ENCODE data around the gene PHLDA2. TPM values are rescaled to one million over a fixed set of nuclear protein-coding genes. Genes with fewer than 3 reads are reported as not detected.
A peak's percentile ranks its signal among the peaks of the same experiment; 100 is the strongest.

Gene PHLDA2
- polyA plus RNA-seq, 4 donors, result 5.7 to 55.1 (median 25.2) TPM

GRCh38 chr11:2903672-2904011 lies 25.6 kb downstream of the PHLDA2 start:
- FAIRE-seq, result no peak
- Histone ChIP-seq H3K27ac (ENCODE audit: low read depth in 1 of 3, low read length in 2 of 3) (peak overlapping the region; percentile 76 to 93 (median 87)), H3K36me3 (ENCODE audit: control insufficient read depth in 3 of 3, insufficient read depth in 2 of 3, low read depth in 1 of 3, low read length in 3 of 3) (peaks cover 0 to 12% (median 5%) of the 10 kb centered on the region in 3 donors), H3K27me3 (ENCODE audit: control insufficient read depth in 3 of 3, insufficient read depth in 3 of 3, low read length in 3 of 3) (peaks cover 0 to 6% (median 0%) of the 10 kb centered on the region in 3 donors), H3K4me3 (ENCODE audit: low read depth in 1 of 3, low read length in 3 of 3) (peak overlapping the region in 2 of 3 donors; percentile 72 to 73), H3K9me3 (ENCODE audit: control insufficient read depth in 2 of 2, insufficient read depth in 1 of 2, low read depth in 1 of 2, low read length in 1 of 2) (peaks cover 0 to 6% of the 10 kb centered on the region in 2 donors), H3K4me1 (ENCODE audit: control insufficient read depth in 3 of 3, insufficient read depth in 2 of 3, low read depth in 1 of 3, low read length in 2 of 3) (peaks cover 4 to 32% (median 4%) of the 10 kb centered on the region in 3 donors)
- 11 to 55% (median 32%) methylated on average over 7 of the region's 7 CpGs for WGBS, 3 donors
- DNase-seq, result peak; percentile 57 to 89

- WGBS, 3 donors, result 21 to 57% (median 38%) methylated on average over 20 to 23 of the region's 23 CpGs
- Histone ChIP-seq H3K36me3 (ENCODE audit: control insufficient read depth in 3 of 3, insufficient read depth in 2 of 3, low read depth in 1 of 3, low read length in 3 of 3) (peaks cover 0 to 6% (median 0%) of the 10 kb centered on the region in 3 donors), H3K9me3 (ENCODE audit: control insufficient read depth in 2 of 2, insufficient read depth in 1 of 2, low read depth in 1 of 2, low read length in 1 of 2) (peaks cover 0 to 6% of the 10 kb centered on the region in 2 donors), H3K27ac (ENCODE audit: low read depth in 1 of 3, low read length in 2 of 3) (peak overlapping the region; percentile 76 to 93 (median 87)), H3K4me3 (ENCODE audit: low read depth in 1 of 3, low read length in 3 of 3) (peak overlapping the region; percentile 51 to 73 (median 72)), H3K27me3 (ENCODE audit: control insufficient read depth in 3 of 3, insufficient read depth in 3 of 3, low read length in 3 of 3) (peaks cover 0 to under 1% (median 0%) of the 10 kb centered on the region in 3 donors), H3K4me1 (ENCODE audit: control insufficient read depth in 3 of 3, insufficient read depth in 2 of 3, low read depth in 1 of 3, low read length in 2 of 3) (peaks cover 4 to 29% (median 4%) of the 10 kb centered on the region in 3 donors)
- peak; percentile 84 to 91 for DNase-seq
- FAIRE-seq, result no peak
These were observed 26.2 kb downstream of the PHLDA2 start for GRCh38 chr11:2902784-2903671.

DNA sequence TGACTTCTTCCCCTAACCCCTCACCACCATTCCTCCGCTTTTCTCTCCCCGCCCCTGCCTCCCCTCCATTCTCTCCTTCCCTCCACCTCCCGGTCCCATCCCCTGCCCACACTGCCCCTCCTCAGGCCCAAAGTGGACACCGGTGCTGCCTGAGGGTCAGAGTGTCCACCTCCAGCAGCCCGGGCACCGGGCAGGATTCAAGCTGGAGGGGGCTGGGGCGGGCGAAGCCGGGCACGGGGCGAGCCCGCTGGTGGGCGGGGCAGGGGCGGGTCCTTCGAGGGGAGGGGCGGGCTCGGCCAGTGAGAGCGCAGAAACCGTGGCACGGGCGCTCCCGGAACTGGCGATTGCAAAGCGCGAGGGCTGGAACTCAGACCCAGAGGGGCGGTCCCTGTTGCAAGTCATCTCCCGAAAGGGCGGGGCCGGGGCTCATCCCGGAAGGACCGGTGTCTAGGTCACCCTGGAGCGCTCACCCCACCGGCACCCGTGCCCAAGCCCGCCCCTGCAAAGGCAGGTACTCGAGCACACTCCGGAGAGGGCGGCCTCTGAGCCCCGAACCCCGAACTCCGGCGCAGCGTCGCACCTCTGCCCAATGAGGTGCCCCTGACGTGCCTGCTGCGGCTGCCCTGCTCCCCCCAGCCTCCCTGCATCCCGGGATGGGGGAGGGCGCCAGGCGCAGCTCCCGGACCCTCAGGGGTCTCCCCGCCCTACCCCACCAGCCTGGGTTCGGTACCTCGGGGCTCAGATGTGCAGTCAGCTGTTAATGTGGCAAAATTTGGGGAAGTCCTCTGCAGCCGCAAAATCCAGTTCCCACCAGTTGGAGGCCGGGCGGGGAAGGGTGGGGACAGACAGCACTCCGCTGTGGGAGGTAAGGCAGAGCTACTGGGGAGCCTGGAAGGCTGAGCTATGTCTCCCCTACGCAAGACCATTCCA lies 27.1 kb downstream of the PHLDA2 start:
- 2 to 3% (median 3%) methylated on average over 49 to 58 of the region's 58 CpGs for whole genome bisulfite sequencing, 3 donors
- peak; percentile 95 to 99 for DNase-seq
- H3K4me1 ChIP-seq (ENCODE audit: control insufficient read depth in 3 of 3, insufficient read depth in 2 of 3, low read depth in 1 of 3, low read length in 2 of 3), result peaks cover 4 to 29% (median 4%) of the 10 kb centered on the region in 3 donors

DNA sequence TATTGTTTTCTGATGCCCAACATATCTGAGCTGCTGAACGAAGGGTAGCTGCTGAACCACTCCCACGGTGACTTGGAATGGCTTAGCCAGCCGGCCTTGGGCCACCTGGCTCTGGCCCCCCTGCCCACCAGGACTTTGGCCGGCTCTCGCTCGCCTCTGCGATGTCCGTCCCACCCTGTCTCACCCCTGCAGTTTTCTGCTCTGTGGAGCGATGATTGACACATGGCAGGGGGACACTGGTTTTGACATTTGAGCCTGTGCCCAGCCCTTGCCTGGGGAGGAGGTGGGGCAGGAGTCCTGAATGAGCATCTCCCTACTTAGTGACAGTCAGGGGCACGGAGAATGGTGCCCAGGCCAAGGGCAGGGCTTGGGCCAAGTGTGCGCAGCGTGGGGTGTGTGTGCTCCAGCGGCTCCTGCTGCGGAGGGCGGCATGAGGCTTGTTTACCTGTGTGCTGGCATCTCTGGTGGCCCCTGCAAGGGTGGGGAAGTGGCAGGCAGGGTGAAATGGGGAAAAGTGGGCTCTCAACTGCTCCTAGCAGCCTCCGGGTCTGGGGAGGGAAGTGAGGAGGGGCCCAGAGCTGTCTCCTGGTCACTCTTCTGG lies 27.9 kb downstream of the PHLDA2 start:
- DNase-seq (peak in 1 of 2 donors; percentile 20), FAIRE-seq (no peak)
- WGBS, 3 donors, result 78 to 86% (median 82%) methylated on average over 15 to 16 of the region's 16 CpGs
- H3K27ac ChIP-seq (ENCODE audit: low read depth in 1 of 3, low read length in 2 of 3), result peak overlapping the region in 2 of 3 donors; percentile 81
- no peaks in the 10 kb centered on the region for H3K27me3 ChIP-seq (ENCODE audit: control insufficient read depth in 3 of 3, insufficient read depth in 3 of 3, low read length in 3 of 3)
- H3K36me3 ChIP-seq (ENCODE audit: control insufficient read depth in 3 of 3, insufficient read depth in 2 of 3, low read depth in 1 of 3, low read length in 3 of 3), result peaks cover 0 to 3% (median 0%) of the 10 kb centered on the region in 3 donors
- no peaks in the 10 kb centered on the region for H3K9me3 ChIP-seq (ENCODE audit: control insufficient read depth in 2 of 2, insufficient read depth in 1 of 2, low read depth in 1 of 2, low read length in 1 of 2)
- H3K4me1 ChIP-seq (ENCODE audit: control insufficient read depth in 3 of 3, insufficient read depth in 2 of 3, low read depth in 1 of 3, low read length in 2 of 3), result peaks cover 4 to 29% (median 4%) of the 10 kb centered on the region in 3 donors
- peak overlapping the region in 1 of 3 donors; percentile 49 for H3K4me3 ChIP-seq (ENCODE audit: low read depth in 1 of 3, low read length in 3 of 3)

More for the DNA sequence above, 27.1 kb downstream of the PHLDA2 start:
- no peaks in the 10 kb centered on the region for H3K27me3 ChIP-seq (ENCODE audit: control insufficient read depth in 3 of 3, insufficient read depth in 3 of 3, low read length in 3 of 3)
- FAIRE-seq, result no peak
- H3K4me3 ChIP-seq (ENCODE audit: low read depth in 1 of 3, low read length in 3 of 3), result peak overlapping the region; percentile 51 to 73 (median 72)
- H3K36me3 ChIP-seq (ENCODE audit: control insufficient read depth in 3 of 3, insufficient read depth in 2 of 3, low read depth in 1 of 3, low read length in 3 of 3), result peaks cover 0 to 6% (median 0%) of the 10 kb centered on the region in 3 donors
- H3K27ac ChIP-seq (ENCODE audit: low read depth in 1 of 3, low read length in 2 of 3), result peak overlapping the region; percentile 76 to 93 (median 87)
- peaks cover 0 to 4% of the 10 kb centered on the region in 2 donors for H3K9me3 ChIP-seq (ENCODE audit: control insufficient read depth in 2 of 2, insufficient read depth in 1 of 2, low read depth in 1 of 2, low read length in 1 of 2)

GRCh38 chr11:2899080-2899783 lies 30.0 kb downstream of the PHLDA2 start:
- Histone ChIP-seq H3K4me3 (ENCODE audit: low read depth in 1 of 3, low read length in 3 of 3) (no peak overlapping the region), H3K36me3 (ENCODE audit: control insufficient read depth in 3 of 3, insufficient read depth in 2 of 3, low read depth in 1 of 3, low read length in 3 of 3) (no peaks in the 10 kb centered on the region), H3K9me3 (ENCODE audit: control insufficient read depth in 2 of 2, insufficient read depth in 1 of 2, low read depth in 1 of 2, low read length in 1 of 2) (no peaks in the 10 kb centered on the region), H3K4me1 (ENCODE audit: control insufficient read depth in 3 of 3, insufficient read depth in 2 of 3, low read depth in 1 of 3, low read length in 2 of 3) (peaks cover 4 to 25% (median 4%) of the 10 kb centered on the region in 3 donors), H3K27me3 (ENCODE audit: control insufficient read depth in 3 of 3, insufficient read depth in 3 of 3, low read length in 3 of 3) (no peaks in the 10 kb centered on the region), H3K27ac (ENCODE audit: low read depth in 1 of 3, low read length in 2 of 3) (peak overlapping the region in 1 of 3 donors; percentile 85)
- no peak for DNase-seq
- FAIRE-seq, result no peak
- WGBS, 3 donors, result 58 to 72% (median 65%) methylated on average over 13 of the region's 13 CpGs

- peaks cover 4 to 18% (median 4%) of the 10 kb centered on the region in 3 donors for H3K4me1 ChIP-seq (ENCODE audit: control insufficient read depth in 3 of 3, insufficient read depth in 2 of 3, low read depth in 1 of 3, low read length in 2 of 3)
- no peaks in the 10 kb centered on the region for H3K27me3 ChIP-seq (ENCODE audit: control insufficient read depth in 3 of 3, insufficient read depth in 3 of 3, low read length in 3 of 3)
- FAIRE-seq (no peak), DNase-seq (peak; percentile 32 to 55)
- 57 to 81% (median 69%) methylated on average over 12 of the region's 12 CpGs for WGBS, 3 donors
- no peaks in the 10 kb centered on the region for H3K9me3 ChIP-seq (ENCODE audit: control insufficient read depth in 2 of 2, insufficient read depth in 1 of 2, low read depth in 1 of 2, low read length in 1 of 2)
- peak overlapping the region in 2 of 3 donors; percentile 6 to 85 for H3K27ac ChIP-seq (ENCODE audit: low read depth in 1 of 3, low read length in 2 of 3)
- no peak overlapping the region for H3K4me3 ChIP-seq (ENCODE audit: low read depth in 1 of 3, low read length in 3 of 3)
- H3K36me3 ChIP-seq (ENCODE audit: control insufficient read depth in 3 of 3, insufficient read depth in 2 of 3, low read depth in 1 of 3, low read length in 3 of 3), result no peaks in the 10 kb centered on the region
These were observed 30.7 kb downstream of the PHLDA2 start for GRCh38 chr11:2898366-2899079.

DNA sequence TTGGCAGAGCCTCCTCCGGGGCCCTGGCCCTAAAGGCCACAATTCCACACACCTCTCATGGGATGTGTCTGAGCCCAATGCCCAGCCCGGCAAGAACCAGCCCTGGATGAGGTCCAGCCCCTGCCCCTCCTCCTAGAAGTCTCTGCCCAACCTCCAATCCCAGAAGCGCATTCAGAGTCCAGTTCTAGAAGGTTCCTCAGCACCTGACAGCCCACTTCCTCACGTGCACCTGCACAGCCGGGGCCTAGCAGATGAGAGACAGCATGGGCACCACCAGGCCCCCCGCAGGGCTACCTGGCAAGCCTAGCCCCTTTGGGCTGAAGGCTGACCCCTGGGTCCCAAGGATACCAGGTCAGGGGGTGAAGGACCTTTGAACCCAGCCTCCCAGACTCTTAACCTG lies 32.2 kb downstream of the PHLDA2 start:
- Histone ChIP-seq H3K27ac (ENCODE audit: low read depth in 1 of 3, low read length in 2 of 3) (no peak overlapping the region), H3K4me3 (ENCODE audit: low read depth in 1 of 3, low read length in 3 of 3) (no peak overlapping the region), H3K9me3 (ENCODE audit: control insufficient read depth in 2 of 2, insufficient read depth in 1 of 2, low read depth in 1 of 2, low read length in 1 of 2) (no peaks in the 10 kb centered on the region), H3K27me3 (ENCODE audit: control insufficient read depth in 3 of 3, insufficient read depth in 3 of 3, low read length in 3 of 3) (no peaks in the 10 kb centered on the region), H3K36me3 (ENCODE audit: control insufficient read depth in 3 of 3, insufficient read depth in 2 of 3, low read depth in 1 of 3, low read length in 3 of 3) (no peaks in the 10 kb centered on the region), H3K4me1 (ENCODE audit: control insufficient read depth in 3 of 3, insufficient read depth in 2 of 3, low read depth in 1 of 3, low read length in 2 of 3) (peaks cover 4 to 8% (median 5%) of the 10 kb centered on the region in 3 donors)
- DNase-seq, result no peak
- 91 to 98% (median 93%) methylated on average over 6 of the region's 6 CpGs for WGBS, 3 donors
- no peak for FAIRE-seq
